Stimulated activated CD4-positive, alpha-beta T cell treated with anti-CD3 and anti-CD28 coated beads, Interleukin-15, amount 100 ng/mL, for 1 hour (primary cell): ENCODE data around the gene SYVN1.
"Not testable (repeated sequence)": the region's sequence is repeated elsewhere in the genome, so short reads cannot be mapped to it uniquely, and the experiment has no call there.

Experiments used
- DNase-seq, 2 donors: peaks; one replicate each; pipeline ENCODE4 v3.0.0-alpha.2; 2020; ENCODE audit warnings: low read depth in 1 of 2, low spot score in 1 of 2

SYVN1 gene

DNA sequence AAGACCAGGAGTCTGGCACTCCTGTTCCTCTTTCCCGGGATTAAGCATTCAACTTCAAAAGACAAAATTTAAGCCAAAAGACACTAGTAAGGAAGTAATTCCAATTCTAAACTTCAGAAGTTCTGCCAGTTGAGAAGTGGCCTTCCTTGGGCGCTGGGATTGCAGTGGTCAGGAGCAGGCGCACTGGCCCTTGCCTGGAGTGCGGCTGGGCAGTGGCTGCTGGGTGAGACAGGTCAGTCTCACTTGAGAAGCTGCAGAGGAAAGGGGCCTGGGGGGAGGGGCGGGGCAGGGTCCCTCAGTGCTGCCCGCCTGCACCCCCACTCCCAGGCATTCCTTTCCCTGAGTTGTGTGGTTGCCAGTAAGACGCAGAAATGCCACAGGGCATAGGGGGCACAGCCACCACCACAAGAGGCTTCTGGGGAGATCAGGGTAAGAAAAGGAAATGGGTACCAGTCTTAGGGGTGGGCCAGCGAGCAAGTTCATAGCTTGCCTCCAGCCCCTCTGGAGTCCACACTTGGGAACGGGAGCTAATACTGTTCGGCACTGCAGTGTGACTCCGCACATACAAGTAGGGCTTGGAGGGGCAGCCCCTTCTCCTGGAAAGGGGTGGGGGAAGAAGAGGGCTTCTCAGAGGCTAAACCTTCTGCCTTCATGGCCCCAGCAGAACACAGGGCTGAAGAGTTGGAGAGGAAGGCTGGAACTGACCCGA lies 6.7 kb downstream of the SYVN1 start:
- no peak for DNase-seq

DNA sequence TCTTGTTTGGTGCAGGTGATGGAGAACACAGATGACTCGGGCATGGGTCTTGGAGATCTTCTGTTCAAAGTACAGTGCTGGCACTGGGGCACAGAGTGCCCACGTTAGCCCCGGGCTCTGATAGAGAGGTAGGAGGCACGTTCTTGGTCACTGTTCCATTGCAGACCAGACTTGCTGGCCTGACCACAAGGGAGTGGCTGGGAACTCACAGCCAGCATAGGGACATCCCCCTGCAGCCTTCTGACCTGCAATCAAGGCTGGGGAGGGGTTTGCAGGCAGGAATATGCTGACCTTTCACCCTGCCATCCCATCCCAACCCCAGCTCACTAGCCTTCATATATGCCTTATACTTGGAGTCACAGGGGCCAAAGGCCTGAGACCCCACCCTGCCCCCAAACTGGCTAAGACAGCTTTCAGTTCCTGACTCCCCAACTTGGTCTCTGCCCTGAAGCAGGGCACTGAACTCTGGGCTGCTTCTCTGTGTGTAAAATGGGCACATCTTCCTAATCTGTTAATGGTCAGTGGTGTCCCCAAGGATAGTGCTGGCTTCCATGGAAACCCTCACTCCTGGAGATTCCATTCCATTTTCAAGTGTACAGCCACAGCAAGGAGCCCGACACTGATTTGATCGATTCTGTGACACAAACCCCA lies 7.6 kb downstream of the SYVN1 start:
- DNase-seq, result no peak

DNA sequence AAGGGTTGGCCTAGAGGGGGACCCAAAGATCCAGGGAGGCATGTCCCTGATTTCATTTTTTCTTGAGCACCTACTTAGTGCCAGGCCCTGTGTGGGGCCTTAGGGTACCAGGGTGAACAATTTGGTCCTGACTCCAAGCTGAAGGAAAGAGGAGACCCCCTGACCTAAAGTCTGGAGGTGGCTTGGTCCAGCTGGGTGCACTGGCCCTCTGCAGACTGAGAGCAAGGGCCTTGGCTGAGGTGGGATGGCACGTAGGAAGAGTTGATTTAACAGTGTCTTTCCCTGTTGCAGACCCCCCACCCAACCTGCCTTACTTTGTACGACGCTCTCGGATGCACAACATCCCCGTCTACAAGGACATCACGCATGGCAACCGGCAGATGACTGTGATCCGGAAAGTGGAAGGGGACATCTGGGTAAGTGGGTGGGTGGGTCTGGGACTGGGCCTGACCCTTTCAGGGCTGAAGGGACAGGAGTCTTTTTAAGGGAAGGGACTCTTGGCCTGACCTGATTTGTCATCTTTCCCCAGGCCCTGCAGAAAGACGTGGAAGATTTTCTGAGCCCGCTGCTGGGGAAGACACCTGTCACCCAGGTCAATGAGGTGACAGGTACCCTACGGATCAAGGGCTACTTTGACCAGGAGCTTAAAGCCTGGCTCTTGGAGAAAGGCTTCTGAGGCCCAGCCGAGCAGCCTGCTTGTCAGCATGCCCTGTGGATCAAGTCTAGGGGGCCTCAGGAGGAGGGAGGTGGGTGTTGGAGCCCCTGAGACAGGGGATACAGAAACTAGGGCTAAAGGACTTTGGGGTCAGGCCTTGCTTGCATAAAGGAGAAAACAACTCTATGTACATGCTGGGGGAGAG lies 8.9 kb downstream of the SYVN1 start:
- DNase-seq, result no peak

DNA sequence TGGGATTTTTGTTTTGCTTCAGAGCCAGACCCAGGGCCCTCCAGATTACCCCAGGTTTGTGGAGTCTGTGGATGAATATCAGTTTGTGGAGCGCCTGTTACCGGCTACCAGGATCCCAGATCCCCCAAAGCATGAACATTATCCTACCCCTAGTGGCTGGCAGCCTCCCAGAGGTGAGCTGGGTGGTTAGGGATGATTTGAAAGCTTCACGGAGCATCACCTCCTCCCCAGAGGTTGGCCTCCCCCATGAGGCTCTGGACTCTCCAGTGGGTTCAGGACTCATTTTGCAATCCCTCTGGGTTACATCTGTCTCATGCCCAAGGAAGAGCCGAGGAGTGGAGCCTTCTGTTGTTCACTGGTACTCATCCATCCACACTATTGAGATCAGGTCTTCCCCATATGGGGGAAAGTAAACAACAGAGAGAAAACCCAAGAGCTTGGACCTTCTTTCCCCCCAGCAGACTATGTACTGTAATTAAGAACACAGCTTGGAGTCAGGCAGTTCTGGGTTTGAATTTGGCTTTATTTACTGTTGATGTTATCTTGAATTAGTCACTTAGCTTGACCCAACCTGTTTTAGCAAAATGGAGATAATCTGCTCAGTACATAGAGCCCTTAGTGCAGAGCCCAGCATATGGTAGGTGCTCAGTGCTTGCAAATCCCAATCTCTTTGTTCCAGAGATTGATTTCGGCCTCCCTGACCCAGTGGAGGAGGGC lies 9.7 kb downstream of the SYVN1 start:
- no peak for DNase-seq

DNA sequence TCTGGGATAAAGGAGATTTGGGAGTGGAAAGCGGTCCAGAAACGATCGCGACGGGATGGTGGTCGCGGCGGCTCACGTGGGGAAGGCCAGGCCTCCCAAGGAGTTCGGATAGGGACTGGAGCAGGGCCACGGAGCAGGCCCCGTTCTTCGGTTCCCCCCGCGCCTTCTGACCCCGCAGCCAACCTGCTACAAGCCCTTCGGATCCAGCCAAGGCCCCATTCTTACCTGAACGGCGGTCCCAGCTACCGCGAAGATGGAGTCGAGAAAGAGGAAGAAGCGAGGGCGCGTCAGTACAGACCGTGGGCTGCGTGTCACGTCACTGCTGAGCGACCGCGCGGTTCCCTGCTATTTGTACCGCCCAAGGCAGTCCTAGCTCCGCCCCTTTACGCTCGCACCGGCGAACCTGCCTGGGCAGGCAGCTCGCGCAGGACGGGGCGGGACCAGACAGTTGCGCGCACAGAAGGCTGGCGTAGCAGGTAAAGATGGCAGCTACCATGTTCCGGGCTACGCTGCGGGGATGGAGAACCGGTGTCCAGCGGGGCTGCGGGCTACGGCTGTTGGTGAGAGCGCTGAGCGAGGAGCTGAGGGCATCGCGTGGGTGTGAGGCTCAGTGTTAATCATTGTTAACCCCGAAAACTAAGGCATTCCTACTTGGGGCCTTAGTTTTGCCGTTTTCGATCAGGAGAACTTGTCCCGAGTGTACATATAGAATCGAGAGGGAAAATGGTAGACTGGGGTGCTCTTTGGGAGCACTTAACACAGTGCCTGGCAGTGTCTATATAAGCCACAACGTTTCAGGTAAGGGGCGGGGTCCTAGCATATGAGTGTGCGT lies 12.2 kb downstream of the SYVN1 start, which contains the start of the genes FAU and MRPL49:
TSS of gene FAU (minus strand) at position 270 of the 832 bp plus-strand sequence. CDS start 321 bp downstream, outside the sequence.
TSS of gene MRPL49 (plus strand) at position 457 of the 832 bp plus-strand sequence. CDS start at position 483, 26 bp downstream.
- peak; percentile 96 to 97 for DNase-seq

DNA sequence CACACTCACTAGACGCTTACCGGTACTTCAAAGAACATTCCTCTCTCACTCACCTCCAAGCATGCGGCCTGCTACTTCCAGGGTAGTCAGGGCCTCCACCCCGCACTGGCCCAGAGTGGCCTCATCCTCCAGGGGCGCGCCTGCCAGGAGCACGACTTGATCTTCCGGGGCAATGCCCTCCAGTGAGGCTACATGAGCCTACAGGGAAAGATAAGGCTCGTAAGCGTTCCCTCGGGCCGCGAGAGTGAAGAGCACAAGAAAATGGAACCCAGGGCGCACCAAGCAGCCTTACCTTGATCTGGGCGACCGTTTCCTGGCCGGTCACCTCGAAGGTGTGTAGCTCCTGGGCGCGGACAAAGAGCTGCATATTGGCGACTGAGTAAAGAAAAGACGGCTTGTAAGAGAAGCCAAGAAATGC lies 12.9 kb downstream of the SYVN1 start:
- no peak for DNase-seq

DNA sequence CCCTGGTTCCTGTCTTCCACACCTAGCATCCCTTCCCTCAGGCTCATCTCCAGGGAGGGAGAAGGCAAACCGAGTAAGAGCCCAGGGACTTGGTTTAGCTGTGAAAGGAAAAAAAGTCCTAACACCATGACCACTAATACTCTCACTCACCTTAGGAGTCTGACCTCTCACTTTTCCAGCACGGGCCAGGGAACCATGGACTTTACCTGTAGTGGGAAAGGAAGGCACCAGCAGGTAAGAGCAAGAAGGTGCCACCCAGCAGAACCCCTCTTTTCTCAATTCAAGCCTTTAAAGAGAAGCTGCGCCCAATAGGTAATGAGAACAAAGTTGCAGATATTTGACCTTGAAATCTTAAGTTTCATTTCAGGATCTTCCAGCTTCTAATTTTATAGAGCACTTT lies 13.5 kb downstream of the SYVN1 start:
- no peak for DNase-seq

- no peak for DNase-seq
Measured at GRCh38 chr11:65119670-65119995, 14.7 kb downstream of the SYVN1 start.

DNA sequence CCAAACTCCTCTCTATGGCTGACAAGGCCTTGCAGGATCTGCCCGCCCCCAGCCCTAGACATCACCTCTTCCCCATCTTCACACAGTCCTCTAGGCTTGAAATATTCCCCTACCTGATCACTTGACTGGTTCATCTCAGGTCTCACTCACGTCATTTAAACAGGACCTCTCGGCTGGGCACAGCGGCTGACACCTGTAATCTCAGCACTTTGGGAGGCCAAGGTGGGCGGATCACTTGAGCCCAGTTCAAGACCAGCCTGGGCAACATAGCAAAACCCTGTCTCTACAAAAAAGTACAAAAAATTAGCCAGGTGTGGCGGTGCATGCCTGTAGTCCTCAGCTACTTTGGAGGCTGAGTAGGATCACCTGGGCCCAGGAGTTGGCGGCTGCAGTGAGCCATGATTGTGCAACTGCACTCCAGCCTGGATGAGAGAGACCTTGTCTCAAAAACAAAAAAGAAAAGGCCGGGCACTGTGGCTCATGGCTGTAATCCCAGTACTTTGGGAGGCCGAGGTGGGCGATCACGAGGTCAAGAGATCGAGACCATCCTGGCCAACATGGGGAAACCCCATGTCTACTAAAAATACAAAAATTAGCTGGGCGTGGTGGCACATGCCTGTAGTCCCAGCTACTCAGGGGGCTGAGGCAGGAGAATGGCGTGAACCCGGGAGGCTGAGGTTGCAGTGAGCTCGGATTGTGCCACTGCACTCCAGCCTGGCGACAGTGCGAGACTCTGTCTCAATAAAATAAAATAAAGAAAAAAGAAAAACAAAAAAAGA lies 15.2 kb downstream of the SYVN1 start:
- not testable (repeated sequence) for DNase-seq

DNA sequence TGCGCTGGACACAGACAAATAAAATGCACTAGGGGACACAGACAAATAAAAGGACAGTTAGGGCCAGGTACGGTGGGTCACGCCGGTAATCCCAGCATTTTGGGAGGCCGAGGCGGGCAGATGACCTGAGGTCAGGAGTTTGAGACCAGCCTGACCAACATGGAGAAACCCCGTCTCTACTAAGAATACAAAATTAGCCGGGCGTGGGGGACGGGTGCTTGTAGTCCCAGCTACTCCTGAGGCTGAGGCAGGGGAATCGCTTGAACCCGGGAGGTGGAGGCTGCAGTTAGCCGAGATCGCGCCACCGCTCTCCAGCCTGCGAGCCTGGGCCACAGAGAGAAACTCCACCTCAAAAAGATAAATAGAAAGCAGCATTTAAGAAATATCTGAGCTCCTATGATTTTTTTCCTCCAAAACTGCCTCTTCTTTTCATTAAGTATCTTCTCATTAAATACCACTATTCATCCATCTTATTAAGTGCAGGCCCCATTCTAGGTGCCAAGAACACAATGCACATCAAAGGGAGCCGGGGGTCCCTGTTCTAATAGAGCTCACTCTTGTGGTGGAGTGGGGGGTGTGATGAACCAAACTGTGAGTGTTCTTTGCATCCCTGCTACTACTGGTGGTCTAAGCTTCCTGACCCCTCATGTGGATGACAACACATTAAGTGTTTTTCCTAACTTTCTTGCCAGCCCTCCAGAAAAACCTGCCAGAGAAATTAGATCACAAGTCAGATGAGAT lies 16.1 kb downstream of the SYVN1 start:
- no peak for DNase-seq

GRCh38 chr11:65117206-65118096 lies 16.9 kb downstream of the SYVN1 start, which contains the start of gene ZNHIT2:
Gene ZNHIT2, minus strand, starts transcription at chr11:65117701. Its CDS starts 48 bp downstream, at chr11:65117653.
- DNase-seq, result peak; percentile 99 to 100

DNA sequence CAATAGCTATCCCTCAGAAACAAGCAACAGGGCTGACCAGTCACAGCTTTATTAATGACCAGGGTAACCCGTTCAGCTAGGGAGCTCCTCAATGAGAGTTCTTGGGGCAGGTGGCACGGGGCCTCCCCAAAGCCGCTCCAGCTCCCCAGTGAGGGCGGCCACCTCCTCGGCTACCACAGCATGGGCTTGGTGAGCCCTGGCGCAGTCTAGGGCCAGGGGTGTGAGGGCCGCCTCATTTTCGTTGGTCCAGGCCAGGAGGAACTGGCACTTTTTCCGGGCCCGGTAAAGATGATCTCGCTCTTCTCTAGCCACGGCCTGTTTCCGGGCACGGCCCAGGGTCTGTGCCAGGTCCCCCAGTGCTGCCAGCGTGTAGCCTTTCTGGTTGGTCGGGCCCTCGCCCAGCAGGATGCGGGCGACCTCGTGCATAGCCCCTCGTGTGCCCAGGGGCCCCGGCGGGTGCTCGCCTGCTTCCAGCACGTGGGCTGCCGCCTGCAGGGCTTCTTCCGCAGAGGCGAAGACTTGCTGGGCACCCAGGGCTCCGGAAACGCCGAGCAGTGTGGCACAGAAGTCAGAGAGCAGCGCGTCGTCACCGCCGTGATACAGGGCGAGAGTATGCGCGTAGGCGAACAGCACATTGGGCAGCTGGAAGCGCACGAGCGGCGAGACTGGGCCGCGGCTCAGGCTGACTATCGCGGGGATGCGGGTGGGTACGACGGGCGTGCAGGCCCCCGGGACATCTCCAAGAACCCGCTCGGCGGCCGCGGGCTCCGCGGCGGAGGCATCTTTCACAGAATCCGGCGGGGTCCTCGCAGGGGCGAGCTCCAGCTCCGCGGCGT lies 17.7 kb downstream of the SYVN1 start:
- DNase-seq, result peak in 1 of 2 donors; percentile 45

DNA sequence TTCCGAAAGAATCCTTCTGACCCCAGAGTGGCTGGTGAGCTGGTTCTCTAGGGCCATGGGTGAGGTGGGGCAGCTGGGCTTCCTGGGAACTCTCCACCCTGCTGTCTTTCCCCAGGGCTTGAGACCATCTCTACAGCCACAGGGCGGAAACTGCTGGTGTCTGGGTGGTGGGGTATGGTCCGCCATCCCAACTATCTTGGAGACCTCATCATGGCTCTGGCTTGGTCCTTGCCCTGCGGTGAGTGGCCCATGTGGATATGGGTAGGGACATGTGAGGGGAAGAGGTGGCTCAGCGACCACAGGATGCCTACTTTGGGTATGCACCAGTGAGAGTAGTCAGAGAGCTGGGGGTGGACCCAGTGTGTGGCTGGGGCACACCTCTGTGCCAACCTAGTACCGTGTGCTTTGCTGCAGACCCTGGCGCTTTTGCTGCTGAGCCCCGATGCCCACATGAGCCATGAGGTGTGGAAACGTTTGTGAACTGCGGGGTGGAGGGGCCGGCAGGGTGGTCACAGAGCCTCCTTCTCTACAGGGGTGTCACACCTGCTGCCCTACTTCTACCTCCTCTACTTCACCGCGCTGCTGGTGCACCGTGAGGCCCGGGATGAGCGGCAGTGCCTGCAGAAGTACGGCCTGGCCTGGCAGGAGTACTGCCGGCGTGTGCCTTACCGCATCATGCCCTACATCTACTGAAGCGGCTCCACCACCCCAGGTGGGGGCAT lies 18.8 kb downstream of the SYVN1 start:
- DNase-seq, result no peak

DNA sequence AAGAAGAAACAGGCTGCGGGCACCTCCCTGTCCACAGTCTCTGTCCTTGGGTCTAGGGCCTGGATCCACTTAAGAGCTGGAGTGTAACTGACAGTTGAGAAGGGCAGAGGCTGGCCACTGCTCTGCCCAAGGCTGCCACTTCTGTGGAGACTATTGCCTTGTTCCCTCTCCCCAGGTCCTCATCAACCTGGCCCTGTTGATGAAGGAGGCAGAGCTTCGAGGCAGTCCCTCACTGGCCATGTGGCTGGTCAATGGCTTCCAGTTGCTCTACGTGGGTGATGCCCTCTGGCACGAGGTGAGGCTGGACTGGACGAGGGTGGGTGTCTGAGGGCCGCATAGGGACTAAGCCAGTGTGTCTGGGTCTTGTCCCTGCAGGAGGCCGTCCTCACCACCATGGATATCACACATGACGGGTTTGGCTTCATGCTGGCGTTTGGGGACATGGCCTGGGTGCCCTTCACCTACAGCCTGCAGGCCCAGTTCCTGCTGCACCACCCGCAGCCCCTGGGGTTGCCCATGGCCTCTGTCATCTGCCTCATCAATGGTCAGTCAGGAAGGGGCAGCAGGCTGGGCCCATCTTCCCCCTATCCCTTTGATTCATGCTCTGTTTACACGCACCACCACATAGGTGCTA lies 19.7 kb downstream of the SYVN1 start:
- no peak for DNase-seq

- DNase-seq, result no peak
Measured at GRCh38 chr11:65113839-65114238, 20.5 kb downstream of the SYVN1 start.

DNA sequence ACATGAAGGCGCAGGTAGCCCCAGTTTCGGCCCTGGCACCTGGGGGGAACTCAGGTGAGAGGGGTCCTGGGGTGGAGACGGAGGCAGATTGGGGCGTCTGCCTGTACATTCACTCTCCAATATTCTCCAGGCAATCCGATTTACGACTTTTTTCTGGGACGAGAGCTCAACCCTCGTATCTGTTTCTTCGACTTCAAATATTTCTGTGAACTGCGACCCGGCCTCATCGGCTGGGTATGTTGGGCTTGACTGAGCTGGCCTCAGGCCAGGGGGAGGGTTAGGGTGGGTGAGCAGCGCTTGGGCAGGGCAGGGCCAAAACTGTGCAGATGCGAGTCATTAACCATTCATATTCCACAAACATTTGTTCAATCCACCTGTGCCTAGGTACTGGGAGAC lies 21.0 kb downstream of the SYVN1 start:
- no peak for DNase-seq
